HG03439 (cell line): ENCODE data around the gene NUP93.
A peak's percentile ranks its signal among the peaks of the same experiment; 100 is the strongest.
"Not testable (repeated sequence)": the region's sequence is repeated elsewhere in the genome, so short reads cannot be mapped to it uniquely, and the experiment has no call there.

Experiments used
- ATAC-seq: cut with Tn5 transposase; IDR thresholded peaks from one replicate; pipeline ENCODE4 v1.9.1; 2021; ENCODE audit warnings: mild to moderate bottlenecking, moderate library complexity; ENCODE audit not compliant: unreplicated experiment

The NUP93 gene

GRCh38 chr16:56708525-56709442 is 21.1 kb upstream of the NUP93 start:
- ATAC-seq: no peak

GRCh38 chr16:56709443-56710040 is 20.4 kb upstream of the NUP93 start:
- no peak for ATAC-seq

GRCh38 chr16:56710181-56710737 is 19.7 kb upstream of the NUP93 start:
- no peak for ATAC-seq

- ATAC-seq: no peak
These were observed 18.1 kb upstream of the NUP93 start for GRCh38 chr16:56711862-56712261.

GRCh38 chr16:56713794-56714193 is 16.1 kb upstream of the NUP93 start:
- no peak for ATAC-seq

- no peak for ATAC-seq
These were observed 14.8 kb upstream of the NUP93 start for GRCh38 chr16:56715126-56715525.

- ATAC-seq: no peak
These were observed 13.2 kb upstream of the NUP93 start for GRCh38 chr16:56716761-56717160.

- ATAC-seq: not testable (repeated sequence)
These were observed 12.4 kb upstream of the NUP93 start for GRCh38 chr16:56717532-56717931.

- no peak for ATAC-seq
These were observed 7.6 kb upstream of the NUP93 start for GRCh38 chr16:56722200-56722842.

- ATAC-seq: no peak
These were observed 5.7 kb upstream of the NUP93 start for GRCh38 chr16:56724191-56724590.

- ATAC-seq: no peak
These were observed 3.6 kb upstream of the NUP93 start for GRCh38 chr16:56726283-56726682.

- no peak for ATAC-seq
These were observed 3.0 kb upstream of the NUP93 start for GRCh38 chr16:56726926-56727325.

- ATAC-seq: no peak
These were observed 1.9 kb upstream of the NUP93 start for GRCh38 chr16:56728027-56728426.

GRCh38 chr16:56728980-56729734 is 772 bp upstream of the NUP93 start:
- no peak for ATAC-seq

GRCh38 chr16:56732366-56732765 is 2.4 kb downstream of the NUP93 start:
- ATAC-seq: peak; percentile 34

GRCh38 chr16:56732832-56733231 is 2.9 kb downstream of the NUP93 start:
- peak; percentile 38 for ATAC-seq

- no peak for ATAC-seq
These were observed 4.5 kb downstream of the NUP93 start for GRCh38 chr16:56734429-56734828.

- ATAC-seq: no peak
These were observed 6.5 kb downstream of the NUP93 start for GRCh38 chr16:56736476-56736875.

- no peak for ATAC-seq
These were observed 7.6 kb downstream of the NUP93 start for GRCh38 chr16:56737539-56737938.

GRCh38 chr16:56738221-56738620 is 8.3 kb downstream of the NUP93 start:
- no peak for ATAC-seq

GRCh38 chr16:56739378-56739777 is 9.4 kb downstream of the NUP93 start:
- not testable (repeated sequence) for ATAC-seq
